GM13976 (cell line): Measurements from ENCODE around the gene GRIP1.

Experiments used
- DNase-seq: peaks from one replicate; pipeline ENCODE4 v3.0.0; 2012; ENCODE audit warnings: low spot score
- in situ Hi-C: fragments of 300-500 bp; cut with MboI; formaldehyde crosslinking; loops from one replicate; pipeline ENCODE4 v1.12.0; 2022; ENCODE audit warnings: low sequenced_read_pairs, mixed read lengths, inconsistent platforms; ENCODE audit not compliant: unreplicated experiment
- TF ChIP-seq, protein P1 (sequence below): IDR thresholded peaks from 2 replicates; pipeline ENCODE4 v1.5.1; 2012; ENCODE audit warnings: borderline replicate concordance, mild to moderate bottlenecking; ENCODE audit not compliant: insufficient read depth; ENCODE audit errors: extremely low read depth, missing control alignments, control extremely low read depth

GRIP1 gene

DNA sequence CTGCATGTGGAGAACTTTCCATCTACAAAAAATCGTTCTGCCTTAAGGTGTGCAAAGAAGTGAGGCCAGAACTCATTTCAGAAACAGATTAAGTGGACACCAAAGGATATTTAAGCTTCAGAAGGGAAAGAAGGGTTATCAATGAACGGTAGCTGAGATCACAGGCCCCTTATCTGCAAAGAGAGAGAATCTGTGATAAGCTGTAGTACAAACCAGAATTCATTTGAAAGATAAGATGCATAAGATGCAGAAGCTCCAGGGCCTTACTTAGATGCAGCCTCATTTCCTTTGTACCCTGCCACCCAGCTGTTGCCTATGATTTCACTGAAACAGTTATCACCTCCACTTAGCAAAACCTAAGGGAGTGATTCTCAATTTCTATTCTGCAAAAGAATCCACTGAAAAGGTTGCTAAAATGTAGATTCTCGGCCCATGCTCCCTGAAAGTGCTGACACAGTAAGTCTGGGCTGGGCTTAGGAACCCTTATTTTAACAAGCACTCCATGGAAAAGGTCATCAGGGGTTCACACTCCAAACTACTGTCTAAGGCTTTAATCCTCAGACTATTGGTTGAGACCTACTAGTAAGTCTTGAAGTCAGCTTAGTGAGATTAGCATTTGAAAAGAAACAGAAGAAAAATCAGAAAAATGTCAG is 311.7 kb downstream of the GRIP1 start:
- in situ Hi-C loops: no loop called here
- TF ChIP-seq, protein P1, sequence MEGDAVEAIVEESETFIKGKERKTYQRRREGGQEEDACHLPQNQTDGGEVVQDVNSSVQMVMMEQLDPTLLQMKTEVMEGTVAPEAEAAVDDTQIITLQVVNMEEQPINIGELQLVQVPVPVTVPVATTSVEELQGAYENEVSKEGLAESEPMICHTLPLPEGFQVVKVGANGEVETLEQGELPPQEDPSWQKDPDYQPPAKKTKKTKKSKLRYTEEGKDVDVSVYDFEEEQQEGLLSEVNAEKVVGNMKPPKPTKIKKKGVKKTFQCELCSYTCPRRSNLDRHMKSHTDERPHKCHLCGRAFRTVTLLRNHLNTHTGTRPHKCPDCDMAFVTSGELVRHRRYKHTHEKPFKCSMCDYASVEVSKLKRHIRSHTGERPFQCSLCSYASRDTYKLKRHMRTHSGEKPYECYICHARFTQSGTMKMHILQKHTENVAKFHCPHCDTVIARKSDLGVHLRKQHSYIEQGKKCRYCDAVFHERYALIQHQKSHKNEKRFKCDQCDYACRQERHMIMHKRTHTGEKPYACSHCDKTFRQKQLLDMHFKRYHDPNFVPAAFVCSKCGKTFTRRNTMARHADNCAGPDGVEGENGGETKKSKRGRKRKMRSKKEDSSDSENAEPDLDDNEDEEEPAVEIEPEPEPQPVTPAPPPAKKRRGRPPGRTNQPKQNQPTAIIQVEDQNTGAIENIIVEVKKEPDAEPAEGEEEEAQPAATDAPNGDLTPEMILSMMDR: no peak
- no peak for DNase-seq

DNA sequence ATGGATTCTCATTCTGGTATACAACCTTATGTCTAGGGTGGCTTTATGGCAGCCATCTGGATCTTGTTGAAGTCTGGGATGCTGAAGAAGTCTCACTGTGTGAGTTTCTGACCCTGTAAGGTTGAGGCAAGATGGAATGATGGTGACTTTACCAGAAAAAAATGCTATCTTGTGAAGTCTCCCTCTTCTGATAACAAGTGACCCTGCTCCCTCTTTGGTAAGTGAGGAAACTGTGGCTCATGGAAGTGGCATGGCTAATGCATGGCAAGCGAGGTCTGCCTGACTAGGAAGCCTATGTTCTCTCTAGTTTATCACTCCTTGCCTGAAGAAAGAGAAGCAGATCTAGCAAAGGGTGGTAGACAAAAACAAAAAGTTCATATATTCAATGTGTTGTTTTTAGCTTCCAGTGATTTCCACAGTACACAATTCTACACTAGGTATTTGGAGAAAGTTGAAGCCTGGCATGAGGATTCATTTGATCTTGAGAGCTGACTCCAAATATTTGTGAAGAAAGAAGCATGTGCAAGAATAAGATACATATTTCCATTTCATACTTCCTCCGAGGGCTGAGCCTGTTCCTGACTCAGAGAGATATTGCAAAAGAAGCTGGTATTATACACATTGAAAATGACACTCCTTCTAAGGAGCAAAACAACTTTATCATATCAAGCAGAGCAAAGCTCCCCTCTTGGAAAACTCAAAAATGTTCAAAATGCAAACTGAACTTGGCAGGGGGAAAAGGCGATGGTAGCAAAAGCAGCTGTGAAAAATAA is 313.0 kb downstream of the GRIP1 start:
- no peak for DNase-seq
- TF ChIP-seq, protein P1: no peak
- in situ Hi-C loops: no loop called here

DNA sequence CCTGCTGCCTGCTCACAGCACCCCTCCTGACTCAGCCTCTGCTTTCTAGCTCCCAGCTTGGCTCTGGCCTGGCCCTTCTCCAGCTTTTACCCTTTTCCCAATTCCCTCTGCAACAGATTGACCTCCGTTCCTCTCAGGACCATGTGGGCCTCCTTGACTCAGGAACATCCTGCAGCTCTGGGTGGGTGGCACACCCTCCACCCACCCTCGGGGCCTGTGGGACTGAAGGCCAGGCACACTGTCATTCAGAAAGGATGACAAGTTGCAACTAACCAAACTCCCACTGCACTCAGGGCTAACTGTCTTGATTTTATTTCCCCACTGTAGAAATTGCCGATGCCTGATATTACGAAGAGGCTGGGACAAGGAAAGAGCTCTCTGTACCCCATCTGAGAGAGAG is 317.2 kb downstream of the GRIP1 start:
- TF ChIP-seq, protein P1: no peak
- in situ Hi-C loops: no loop called here
- DNase-seq: no peak

DNA sequence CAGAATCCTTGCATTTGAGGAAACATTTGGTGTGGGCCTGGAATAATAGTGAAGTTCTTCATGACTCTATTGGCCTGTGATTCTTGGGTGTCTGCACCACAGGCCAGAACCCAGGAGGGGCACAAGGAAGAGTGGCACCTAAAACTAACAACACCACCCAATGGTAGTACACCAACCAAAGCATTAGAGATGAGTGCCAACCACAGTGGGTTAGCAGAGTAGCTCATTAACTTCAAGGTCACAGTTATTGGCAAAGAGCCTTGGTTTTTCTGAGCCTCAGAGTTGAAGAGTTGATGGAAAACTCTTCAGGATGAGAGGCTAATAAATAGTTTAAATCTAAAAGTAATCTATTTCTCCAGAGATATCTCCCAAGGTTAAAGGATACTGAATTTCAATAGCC is 319.6 kb downstream of the GRIP1 start:
- no peak for DNase-seq
- TF ChIP-seq, protein P1: no peak
- in situ Hi-C loops: no loop called here

DNA sequence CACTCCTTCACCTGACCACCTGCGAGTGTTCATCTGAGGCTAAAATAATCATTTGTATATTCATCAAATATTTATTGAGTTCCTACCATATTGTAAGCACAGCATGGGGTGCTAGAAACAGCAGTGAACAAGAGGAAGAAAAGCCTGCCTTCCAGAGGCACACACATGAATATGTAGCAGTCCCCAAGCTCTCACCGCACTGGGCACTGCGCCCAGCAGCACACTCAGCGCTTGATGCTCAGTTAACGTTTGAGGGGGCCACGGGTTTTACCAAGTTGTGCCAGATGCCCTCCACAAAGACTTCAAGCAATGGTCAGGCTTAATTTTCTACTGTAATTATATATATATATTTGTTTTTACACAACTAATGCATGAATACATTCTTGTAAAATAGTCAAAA is 324.6 kb downstream of the GRIP1 start:
- in situ Hi-C loops: no loop called here
- DNase-seq: no peak
- TF ChIP-seq, protein P1: no peak

DNA sequence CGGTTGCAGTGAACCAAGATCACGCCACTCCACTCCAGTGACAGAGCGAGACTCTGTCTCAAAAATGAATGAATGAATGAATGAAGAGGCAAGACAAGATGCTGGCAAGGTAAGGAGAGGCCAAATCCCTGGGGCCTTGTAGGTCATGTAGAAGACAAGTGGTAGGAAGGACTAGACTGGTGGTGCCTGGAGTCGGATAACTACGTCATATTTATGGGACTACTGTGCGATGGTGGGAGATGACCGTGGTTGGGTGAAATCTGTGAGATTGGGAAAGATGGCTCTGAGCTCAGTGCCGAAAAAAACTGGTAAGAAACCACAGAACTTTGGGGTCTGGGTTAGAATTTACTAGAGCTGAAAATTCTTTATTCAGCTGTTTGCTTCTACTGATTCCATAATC is 326.0 kb downstream of the GRIP1 start:
- no peak for DNase-seq
- TF ChIP-seq, protein P1: no peak
- in situ Hi-C loops: no loop called here
